Liver (tissue), 9 donors: Measurements from ENCODE around the gene HCLS1. TPM values are rescaled to one million over a fixed set of nuclear protein-coding genes. Genes with fewer than 3 reads are reported as not detected.

Source experiments
- DNase-seq: peaks from one replicate; pipeline ENCODE4 v3.0.0-alpha.2; 2017; ENCODE audit warnings: low spot score
- H3K27ac ChIP-seq, 2 donors: one replicate each; pipeline ENCODE4 v1.7.0; 2013; ENCODE audit warnings: inconsistent platforms in 2 of 2, low read length in 2 of 2, control low read depth in 1 of 2, low read depth in 1 of 2, mild to moderate bottlenecking in 1 of 2
- H3K27me3 ChIP-seq, 4 donors: one replicate each; pipeline versions ENCODE4 v1.6.1 to v1.7.0; 2013; ENCODE audit warnings: low read length in 3 of 4, inconsistent platforms in 1 of 4, mild to moderate bottlenecking in 1 of 4, moderate library complexity in 1 of 4; ENCODE audit not compliant: control insufficient read depth in 4 of 4, insufficient read depth in 4 of 4
- H3K36me3 ChIP-seq, 4 donors: one replicate each; pipeline versions ENCODE4 v1.6.1 to v1.7.0; 2013; ENCODE audit warnings: low read length in 3 of 4, mild to moderate bottlenecking in 3 of 4, low read depth in 1 of 4, moderate library complexity in 1 of 4; ENCODE audit not compliant: control insufficient read depth in 4 of 4, insufficient read depth in 3 of 4
- H3K4me1 ChIP-seq, 4 donors: one replicate each; pipeline versions ENCODE4 v1.6.1 to v1.7.0; 2013; ENCODE audit warnings: low read length in 3 of 4, mild to moderate bottlenecking in 3 of 4, moderate library complexity in 1 of 4; ENCODE audit not compliant: control insufficient read depth in 4 of 4, insufficient read depth in 4 of 4
- H3K4me3 ChIP-seq, 3 donors: one replicate each; pipeline versions ENCODE4 v1.6.1 to v1.7.0; 2013; ENCODE audit warnings: low read length in 3 of 3, control low read depth in 1 of 3, low read depth in 1 of 3, mild to moderate bottlenecking in 1 of 3
- H3K9ac ChIP-seq, 2 donors: one replicate each; pipeline ENCODE4 v1.7.0; 2013; ENCODE audit warnings: low read length in 2 of 2, mild to moderate bottlenecking in 2 of 2, moderate library complexity in 2 of 2, control low read depth in 1 of 2, low read depth in 1 of 2
- H3K9me3 ChIP-seq, 4 donors: one replicate each; pipeline versions ENCODE4 v1.6.1 to v1.7.0; 2013; ENCODE audit warnings: low read length in 3 of 4; ENCODE audit not compliant: control insufficient read depth in 4 of 4
- ATF3 ChIP-seq: IDR thresholded peaks from 2 replicates; pipeline ENCODE4 v1.6.1; 2016; ENCODE audit warnings: antibody characterized with exemption
- EGR1 ChIP-seq, 2 donors: IDR thresholded peaks; 2 replicates each; pipeline ENCODE4 v1.6.1; 2016 to 2018; ENCODE audit warnings: antibody characterized with exemption in 2 of 2, low read depth in 2 of 2
- FOXA1 ChIP-seq: IDR thresholded peaks from 2 replicates; pipeline ENCODE4 v1.6.1; 2016; ENCODE audit warnings: antibody characterized with exemption
- FOXA2 ChIP-seq: IDR thresholded peaks from 2 replicates; pipeline ENCODE4 v1.6.1; 2016; ENCODE audit warnings: antibody characterized with exemption
- GABPA ChIP-seq, 2 donors: IDR thresholded peaks in 1 of 2; conservative IDR thresholded peaks in 1 of 2; 2 replicates each; pipeline ENCODE4 v1.6.1; 2016; ENCODE audit warnings: antibody characterized with exemption in 2 of 2, mild to moderate bottlenecking in 1 of 2, moderate library complexity in 1 of 2
- HNF4A ChIP-seq, 2 donors: conservative IDR thresholded peaks; 2 replicates each; pipeline ENCODE4 v1.6.1; 2016; ENCODE audit warnings: antibody characterized with exemption in 2 of 2, mild to moderate bottlenecking in 2 of 2
- HNF4G ChIP-seq: IDR thresholded peaks from 2 replicates; pipeline ENCODE4 v1.6.1; 2016; ENCODE audit warnings: antibody characterized with exemption
- JUND ChIP-seq, 2 donors: IDR thresholded peaks; 2 replicates each; pipeline ENCODE4 v1.6.1; 2016; ENCODE audit warnings: antibody characterized with exemption in 2 of 2
- NR2F2 ChIP-seq: IDR thresholded peaks from 2 replicates; pipeline ENCODE4 v1.6.1; 2016; ENCODE audit warnings: antibody characterized with exemption
- RAD21 ChIP-seq, 2 donors: IDR thresholded peaks; 2 replicates each; pipeline ENCODE4 v1.6.1; 2016; ENCODE audit warnings: antibody characterized with exemption in 2 of 2, mild to moderate bottlenecking in 2 of 2
- RXRA ChIP-seq, 2 donors: IDR thresholded peaks; 2 replicates each; pipeline ENCODE4 v1.6.1; 2017 to 2018; ENCODE audit warnings: antibody characterized with exemption in 2 of 2, mild to moderate bottlenecking in 1 of 2
- SP1 ChIP-seq: IDR thresholded peaks from 2 replicates; pipeline ENCODE4 v1.6.1; 2018; ENCODE audit warnings: antibody characterized with exemption, mild to moderate bottlenecking
- TAF1 ChIP-seq: conservative IDR thresholded peaks from 2 replicates; pipeline ENCODE4 v1.6.1; 2016; ENCODE audit warnings: antibody characterized with exemption, mild to moderate bottlenecking
- YY1 ChIP-seq: IDR thresholded peaks from 2 replicates; pipeline ENCODE4 v1.6.1; 2016; ENCODE audit warnings: antibody characterized with exemption, mild to moderate bottlenecking
- ZBTB33 ChIP-seq: IDR thresholded peaks from 2 replicates; pipeline ENCODE4 v1.6.1; 2016; ENCODE audit warnings: antibody characterized with exemption
- WGBS: extraction: QIAGEN DNeasy Blood & Tissue Kit; methylation state at CpG from one replicate; pipeline ENCODE4 v1.1.7; 2013; 5-methylcytosine and 5-hydroxymethylcytosine counted together
- polyA plus RNA-seq, 2 donors: library from polyadenylated mRNA; stranded (reverse) in 1 of 2; unstranded in 1 of 2; fragments of 200-250 nt in 1 of 2; fragments of >200 nt in 1 of 2; fragmentation: Nextera tagmentation in 1 of 2; extraction: Ambion mirVana in 1 of 2; gene quantifications; one replicate each; pipeline versions ENCODE4 v1.2.1 to v1.2.3, GENCODE V29; 2013 to 2015
- total RNA-seq, 2 donors: library from RNA; depleted of rRNA; stranded (reverse); fragments of >200 nt; gene quantifications; one replicate each; pipeline ENCODE4 v1.2.3, GENCODE V29; 2014
- TF ChIP-seq, protein P1 (sequence below): IDR thresholded peaks from 2 replicates; pipeline ENCODE4 v1.6.1; 2016; ENCODE audit warnings: antibody characterized with exemption
- TF ChIP-seq, protein P2 (sequence below): fragments of 150-350 bp; IDR thresholded peaks from 2 replicates; pipeline ENCODE4 v1.5.1; 2017; ENCODE audit warnings: improper control_type of control experiment, low read depth, low read length; ENCODE audit not compliant: missing input control
- donor health status: healthy.
- donor health status: healthy.
- donor health status: healthy.
- donor health status: healthy.
- donor health status: healthy.

The HCLS1 gene
- total and polyA plus RNA-seq, 4 donors = 17.2 to 39.8 (median 22.5) TPM

- Histone ChIP-seq H3K4me1 (no peaks in the 10 kb centered on the region), H3K9ac (no peak overlapping the region), H3K9me3 (no peaks in the 10 kb centered on the region), H3K4me3 (no peak overlapping the region), H3K27me3 (no peaks in the 10 kb centered on the region), H3K36me3 (peaks cover 3 to 36% (median 27%) of the 10 kb centered on the region in 4 donors), H3K27ac (no peak overlapping the region)
- TF ChIP-seq GABPA (IDR thresholded peaks at IDR 0.05 in 1 of 2, conservative IDR thresholded peaks at IDR 0.05 in 1 of 2) (no peak), JUND (IDR thresholded peaks at IDR 0.05) (no peak), ATF3 (no peak), EGR1 (IDR thresholded peaks at IDR 0.05; ENCODE audit: low read depth in 2 of 2) (no peak), TAF1 (no peak), RAD21 (IDR thresholded peaks at IDR 0.05) (no peak), HNF4A (conservative IDR thresholded peaks at IDR 0.05) (no peak), ZBTB33 (no peak), FOXA1 (no peak), RXRA (IDR thresholded peaks at IDR 0.05) (no peak)
- TF ChIP-seq, protein P1, sequence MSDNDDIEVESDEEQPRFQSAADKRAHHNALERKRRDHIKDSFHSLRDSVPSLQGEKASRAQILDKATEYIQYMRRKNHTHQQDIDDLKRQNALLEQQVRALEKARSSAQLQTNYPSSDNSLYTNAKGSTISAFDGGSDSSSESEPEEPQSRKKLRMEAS = no peak
- TF ChIP-seq, protein P2, sequence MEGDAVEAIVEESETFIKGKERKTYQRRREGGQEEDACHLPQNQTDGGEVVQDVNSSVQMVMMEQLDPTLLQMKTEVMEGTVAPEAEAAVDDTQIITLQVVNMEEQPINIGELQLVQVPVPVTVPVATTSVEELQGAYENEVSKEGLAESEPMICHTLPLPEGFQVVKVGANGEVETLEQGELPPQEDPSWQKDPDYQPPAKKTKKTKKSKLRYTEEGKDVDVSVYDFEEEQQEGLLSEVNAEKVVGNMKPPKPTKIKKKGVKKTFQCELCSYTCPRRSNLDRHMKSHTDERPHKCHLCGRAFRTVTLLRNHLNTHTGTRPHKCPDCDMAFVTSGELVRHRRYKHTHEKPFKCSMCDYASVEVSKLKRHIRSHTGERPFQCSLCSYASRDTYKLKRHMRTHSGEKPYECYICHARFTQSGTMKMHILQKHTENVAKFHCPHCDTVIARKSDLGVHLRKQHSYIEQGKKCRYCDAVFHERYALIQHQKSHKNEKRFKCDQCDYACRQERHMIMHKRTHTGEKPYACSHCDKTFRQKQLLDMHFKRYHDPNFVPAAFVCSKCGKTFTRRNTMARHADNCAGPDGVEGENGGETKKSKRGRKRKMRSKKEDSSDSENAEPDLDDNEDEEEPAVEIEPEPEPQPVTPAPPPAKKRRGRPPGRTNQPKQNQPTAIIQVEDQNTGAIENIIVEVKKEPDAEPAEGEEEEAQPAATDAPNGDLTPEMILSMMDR = no peak
- 98% methylated on average over 5 of the region's 5 CpGs for WGBS
- DNase-seq = no peak
These were observed 43.3 kb upstream of the HCLS1 start for GRCh38 chr3:121703973-121704372.

DNA sequence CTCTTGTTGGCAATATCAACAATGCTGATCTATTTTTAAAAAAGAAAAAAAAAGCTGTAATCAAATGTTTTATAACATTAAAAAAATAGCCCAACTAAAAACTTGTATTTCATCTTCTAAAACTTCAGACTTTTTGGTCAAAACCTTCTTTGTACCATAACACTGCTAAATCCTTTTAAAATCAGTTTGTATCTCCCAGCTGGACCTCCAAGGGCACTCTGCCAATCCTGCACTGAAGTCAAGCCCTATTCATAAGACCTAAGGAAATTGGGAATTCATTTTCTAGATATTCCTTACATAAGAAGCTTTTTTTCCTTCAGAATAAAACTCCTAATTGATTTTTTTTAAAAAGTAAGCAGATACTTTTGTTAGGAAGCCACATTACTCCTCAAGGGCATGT is 38.2 kb upstream of the HCLS1 start:
- no peaks in the 10 kb centered on the region for H3K4me1 ChIP-seq
- peaks cover 4 to 37% (median 31%) of the 10 kb centered on the region in 4 donors for H3K36me3 ChIP-seq
- H3K9ac ChIP-seq = no peak overlapping the region
- DNase-seq = no peak
- H3K4me3 ChIP-seq = no peak overlapping the region
- TF ChIP-seq NR2F2 (no peak), EGR1 (IDR thresholded peaks at IDR 0.05; ENCODE audit: low read depth in 2 of 2) (no peak), ZBTB33 (no peak), HNF4G (no peak), FOXA1 (no peak), GABPA (IDR thresholded peaks at IDR 0.05 in 1 of 2, conservative IDR thresholded peaks at IDR 0.05 in 1 of 2) (no peak), YY1 (no peak), HNF4A (conservative IDR thresholded peaks at IDR 0.05) (no peak), FOXA2 (no peak), RAD21 (IDR thresholded peaks at IDR 0.05) (no peak), TAF1 (no peak), ATF3 (no peak), SP1 (no peak), JUND (IDR thresholded peaks at IDR 0.05) (no peak)
- TF ChIP-seq, protein P1 = no peak
- TF ChIP-seq, protein P2 = no peak
- H3K9me3 ChIP-seq = no peaks in the 10 kb centered on the region
- no peak overlapping the region for H3K27ac ChIP-seq
- no peaks in the 10 kb centered on the region for H3K27me3 ChIP-seq
